Measurements from ENCODE around the gene BMP7. TPM values are rescaled to one million over a fixed set of nuclear protein-coding genes. Genes with fewer than 3 reads are reported as not detected.

Gene BMP7
- total RNA-seq, 2 donors from 2014 or later = not detected

DNA sequence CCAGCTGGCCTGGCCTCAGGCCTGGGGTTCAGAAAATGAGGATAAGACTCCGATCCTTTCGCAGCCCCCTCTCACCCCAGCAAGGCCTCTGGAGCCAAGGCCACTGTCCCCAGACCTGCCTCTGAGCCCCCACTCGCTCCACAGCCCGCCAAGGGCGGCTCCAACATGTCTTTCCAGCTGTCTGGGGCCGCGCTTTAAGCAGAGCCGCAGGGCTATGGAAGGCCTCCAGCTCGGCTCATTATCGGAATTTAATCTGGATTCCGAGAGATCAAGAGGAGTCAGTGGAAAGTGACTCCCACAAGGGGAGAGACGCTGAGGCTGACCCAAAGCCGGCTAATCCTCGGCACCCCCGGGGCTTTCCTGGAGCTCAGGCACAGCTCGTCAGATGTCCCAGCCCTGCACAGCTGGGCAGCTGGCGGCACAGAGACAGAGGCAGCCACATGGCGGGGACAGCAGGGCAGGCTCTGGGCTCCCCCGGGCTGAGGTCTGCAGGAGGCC is 41.8 kb downstream of the BMP7 start:
- Mint-ChIP-seq H3K36me3 (ENCODE audit: low read depth) (no peaks in the 10 kb centered on the region), H3K4me3 (no peak overlapping the region), H3K9me3 (no peaks in the 10 kb centered on the region), H3K27ac (no peak overlapping the region), H3K4me1 (no peaks in the 10 kb centered on the region), H3K27me3 (peaks cover 12% of the 10 kb centered on the region)
- no peak for ATAC-seq (replicated peaks)

DNA sequence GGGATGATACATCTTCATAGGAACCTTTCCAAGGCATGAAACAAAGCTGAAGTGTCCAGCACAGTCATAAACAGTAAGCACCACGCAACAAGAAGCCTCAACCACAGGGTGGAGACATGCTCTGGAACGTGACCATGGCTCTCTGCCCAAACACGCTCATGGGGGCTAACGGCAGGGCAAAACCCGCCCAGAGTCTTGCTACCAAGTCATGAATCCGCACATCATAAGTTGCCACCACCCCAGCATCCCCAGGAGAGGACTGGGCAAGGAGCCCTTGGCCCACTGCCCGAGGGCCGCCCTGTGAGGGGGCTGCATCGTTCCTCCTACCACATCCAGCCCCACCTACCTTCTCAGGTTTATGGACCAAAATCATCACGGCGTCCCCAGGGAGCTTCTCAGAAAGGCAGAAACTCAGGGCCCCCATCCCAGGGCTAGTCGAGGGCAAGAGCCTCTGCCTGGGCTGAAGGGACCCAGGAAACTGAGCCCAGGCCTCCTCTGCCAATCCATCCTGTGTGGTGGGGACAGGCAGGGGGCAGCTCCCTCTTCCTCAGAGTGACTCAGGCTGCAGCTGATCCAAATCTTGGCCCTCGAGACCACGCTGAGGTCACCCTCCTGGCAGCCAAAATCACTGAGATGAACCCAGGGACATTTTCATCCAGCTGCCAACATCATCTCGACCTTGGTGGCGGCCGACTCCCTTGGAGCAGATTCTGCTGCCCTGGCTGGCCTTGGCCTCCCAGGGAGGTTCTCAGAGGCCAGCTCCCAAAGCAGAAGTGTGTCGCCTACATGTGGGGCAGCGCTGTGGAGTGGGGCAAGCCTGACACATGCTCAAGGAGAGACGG is 42.6 kb downstream of the BMP7 start:
- ATAC-seq (replicated peaks) = no peak
- peaks cover 5% of the 10 kb centered on the region for H3K27me3 Mint-ChIP-seq
- H3K4me3 Mint-ChIP-seq = no peak overlapping the region
- no peaks in the 10 kb centered on the region for H3K36me3 Mint-ChIP-seq (ENCODE audit: low read depth)
- H3K9me3 Mint-ChIP-seq = no peaks in the 10 kb centered on the region
- H3K27ac Mint-ChIP-seq = no peak overlapping the region
- no peaks in the 10 kb centered on the region for H3K4me1 Mint-ChIP-seq

DNA sequence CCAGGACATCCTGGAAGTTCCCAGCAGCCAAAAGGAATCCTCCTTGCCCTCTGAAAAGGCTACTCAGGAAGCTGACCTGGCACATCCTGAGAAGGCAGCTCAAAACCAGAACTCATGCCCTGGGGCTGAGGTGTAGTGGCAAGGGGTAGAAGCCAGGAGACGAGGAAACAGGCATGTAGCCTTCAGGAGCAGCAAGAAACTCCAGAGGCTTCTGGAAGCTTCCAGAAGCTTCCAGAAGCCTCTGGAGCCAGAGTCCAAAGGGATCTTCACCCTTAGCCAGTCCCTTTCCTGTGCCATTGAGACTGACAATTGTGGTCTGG is 43.9 kb downstream of the BMP7 start:
- ATAC-seq (replicated peaks) = no peak
- no peak overlapping the region for H3K4me3 Mint-ChIP-seq
- no peaks in the 10 kb centered on the region for H3K36me3 Mint-ChIP-seq (ENCODE audit: low read depth)
- H3K9me3 Mint-ChIP-seq = no peaks in the 10 kb centered on the region
- H3K4me1 Mint-ChIP-seq = no peaks in the 10 kb centered on the region
- H3K27me3 Mint-ChIP-seq = peaks cover 5% of the 10 kb centered on the region
- no peak overlapping the region for H3K27ac Mint-ChIP-seq

DNA sequence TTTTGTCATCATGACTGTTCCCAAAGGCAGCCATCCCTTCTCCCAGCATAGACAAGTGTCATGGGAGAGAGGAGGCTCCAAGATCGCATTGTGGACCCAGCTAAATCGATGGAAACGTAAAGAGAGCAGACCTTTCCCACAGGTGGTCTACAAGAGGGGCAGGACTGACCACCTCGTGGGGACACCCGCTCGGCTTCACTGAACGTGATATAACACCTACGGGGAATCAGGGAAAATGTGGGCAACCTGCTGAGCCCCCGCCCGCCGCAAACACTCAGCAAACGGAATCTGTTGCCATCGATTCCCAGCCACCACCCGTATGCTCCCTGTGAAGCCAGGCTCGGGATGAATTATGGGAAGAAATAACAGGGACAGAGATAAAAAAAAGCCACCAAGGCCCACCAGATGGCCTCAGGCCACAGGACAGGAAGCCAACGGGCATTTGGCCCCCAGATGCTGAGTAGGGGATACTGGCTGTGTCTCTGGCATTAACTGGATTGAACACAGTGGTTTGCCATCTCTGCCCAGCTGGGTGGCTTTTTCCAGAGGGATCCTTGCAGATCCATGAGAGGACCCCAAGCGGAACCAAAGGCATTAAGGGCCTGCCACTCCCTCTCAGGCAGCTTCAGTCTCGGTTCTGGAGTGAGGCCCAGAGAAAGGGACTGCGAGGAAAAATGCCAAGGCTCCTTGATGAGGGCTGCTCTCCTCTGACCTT is 44.4 kb downstream of the BMP7 start:
- no peak for ATAC-seq (replicated peaks)
- peaks cover 5% of the 10 kb centered on the region for H3K27me3 Mint-ChIP-seq
- no peaks in the 10 kb centered on the region for H3K4me1 Mint-ChIP-seq
- no peak overlapping the region for H3K27ac Mint-ChIP-seq
- no peaks in the 10 kb centered on the region for H3K36me3 Mint-ChIP-seq (ENCODE audit: low read depth)
- no peak overlapping the region for H3K4me3 Mint-ChIP-seq
- H3K9me3 Mint-ChIP-seq = no peaks in the 10 kb centered on the region

DNA sequence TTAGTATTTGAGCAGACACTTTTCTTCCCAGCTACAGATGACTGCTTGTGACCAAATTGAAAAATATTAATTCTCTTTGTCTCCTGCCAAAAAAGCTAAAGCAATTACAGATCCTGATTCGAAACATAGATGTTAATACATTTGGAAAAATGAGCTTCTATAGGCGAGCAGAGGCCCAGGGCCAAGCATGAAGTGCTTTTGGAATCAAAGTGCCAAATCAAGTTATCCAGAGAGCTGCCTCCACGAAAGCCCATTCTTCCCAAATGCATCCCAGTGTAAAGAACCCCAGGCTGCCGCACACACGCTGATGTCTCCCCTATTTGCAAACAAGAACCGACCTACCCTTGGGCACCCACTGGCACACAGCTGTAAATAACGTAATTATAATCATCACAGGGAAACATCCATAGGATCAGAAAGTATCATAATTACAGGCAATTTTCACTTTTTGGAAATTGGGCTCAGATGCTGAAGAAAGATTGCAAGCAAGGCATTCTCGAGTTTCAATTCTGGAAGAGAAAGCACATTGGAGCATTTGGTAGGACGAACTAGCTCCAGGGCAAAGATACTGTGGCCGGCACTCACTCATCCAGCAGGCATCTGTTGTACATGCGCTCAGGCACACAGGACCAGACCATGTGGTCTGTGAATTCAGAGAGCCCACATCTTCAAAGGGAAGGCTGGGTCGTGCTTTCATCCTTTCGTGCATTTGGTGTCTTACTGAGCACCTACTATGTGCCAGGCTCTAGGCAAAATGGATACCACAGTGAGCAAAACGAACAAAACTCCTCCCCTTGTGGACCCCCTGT is 45.9 kb downstream of the BMP7 start:
- no peaks in the 10 kb centered on the region for H3K36me3 Mint-ChIP-seq (ENCODE audit: low read depth)
- H3K27ac Mint-ChIP-seq = no peak overlapping the region
- no peaks in the 10 kb centered on the region for H3K9me3 Mint-ChIP-seq
- H3K27me3 Mint-ChIP-seq = peaks cover 5% of the 10 kb centered on the region
- no peaks in the 10 kb centered on the region for H3K4me1 Mint-ChIP-seq
- ATAC-seq (replicated peaks) = no peak
- H3K4me3 Mint-ChIP-seq = no peak overlapping the region

DNA sequence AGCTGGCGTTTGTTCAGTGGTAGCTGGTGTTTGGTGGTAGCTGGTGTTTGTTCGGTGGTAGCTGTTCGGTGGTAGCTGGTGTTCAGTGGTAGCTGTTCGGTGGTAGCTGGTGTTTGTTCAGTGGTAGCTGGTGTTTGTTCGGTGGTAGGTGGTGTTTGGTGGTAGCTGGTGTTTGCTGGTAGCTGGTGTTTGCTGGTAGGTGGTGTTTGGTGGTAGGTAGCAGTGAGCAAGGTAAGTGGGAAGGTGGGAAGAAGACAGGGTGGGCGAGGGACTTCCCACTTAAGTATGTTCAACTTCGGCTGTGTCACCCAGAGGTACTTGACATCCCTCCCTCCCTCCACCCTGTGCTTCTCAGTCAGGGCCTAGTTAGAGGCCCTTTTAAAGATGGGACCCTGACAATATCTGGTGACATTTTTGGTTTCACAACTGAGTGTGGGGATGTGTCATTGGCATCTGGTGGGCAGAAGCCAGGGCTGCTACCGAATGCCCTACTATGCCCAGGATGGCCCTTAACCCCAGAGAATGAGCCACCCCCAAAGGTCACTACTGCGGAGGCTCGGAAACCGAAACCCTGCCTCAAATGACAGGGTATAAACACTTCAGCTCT is 47.3 kb downstream of the BMP7 start:
- Mint-ChIP-seq H3K4me1 (no peaks in the 10 kb centered on the region), H3K27me3 (peaks cover 8% of the 10 kb centered on the region), H3K4me3 (no peak overlapping the region), H3K27ac (no peak overlapping the region), H3K36me3 (ENCODE audit: low read depth) (no peaks in the 10 kb centered on the region), H3K9me3 (no peaks in the 10 kb centered on the region)
- ATAC-seq (replicated peaks) = no peak

DNA sequence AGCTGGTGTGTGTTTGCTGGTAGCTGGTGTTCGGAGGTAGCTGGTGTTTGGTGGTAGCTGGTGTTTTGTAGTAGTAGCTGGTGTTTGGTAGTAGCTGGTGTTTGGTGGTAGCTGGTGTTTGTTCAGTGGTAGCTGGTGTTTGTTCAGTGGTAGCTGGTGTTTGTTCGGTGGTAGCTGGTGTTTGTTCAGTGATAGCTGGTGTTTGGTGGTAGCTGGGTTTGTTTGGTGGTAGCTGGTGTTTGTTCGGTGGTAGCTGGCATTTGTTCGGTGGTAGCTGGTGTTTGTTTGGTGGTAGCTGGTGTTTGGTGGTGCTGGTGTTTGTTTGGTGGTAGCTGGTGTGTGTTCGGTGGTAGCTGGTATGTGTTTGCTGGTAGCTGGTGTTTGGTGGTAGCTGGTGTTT is 48.0 kb downstream of the BMP7 start:
- ATAC-seq (replicated peaks) = no peak
- Mint-ChIP-seq H3K4me1 (no peaks in the 10 kb centered on the region), H3K27ac (no peak overlapping the region), H3K27me3 (peaks cover 6% of the 10 kb centered on the region), H3K4me3 (no peak overlapping the region), H3K36me3 (ENCODE audit: low read depth) (no peaks in the 10 kb centered on the region), H3K9me3 (no peaks in the 10 kb centered on the region)

DNA sequence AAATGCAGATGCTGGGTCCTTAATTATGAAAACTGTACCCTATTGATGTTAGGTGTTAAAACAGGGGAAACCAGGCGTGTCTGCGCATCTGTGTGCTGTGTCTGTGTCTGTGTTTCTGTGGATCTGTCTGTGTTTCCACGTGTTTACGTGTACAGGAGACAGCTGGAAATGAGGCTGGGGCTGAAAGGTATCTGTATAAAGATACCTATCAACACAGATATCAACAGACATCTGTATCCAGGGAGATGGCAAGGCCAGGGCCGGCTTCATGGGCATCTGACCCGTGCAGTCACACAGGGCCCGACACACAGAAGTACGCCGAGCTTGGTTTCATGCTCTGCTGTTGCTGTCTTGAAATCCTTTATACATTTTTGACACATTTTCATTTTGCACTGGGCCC is 48.6 kb downstream of the BMP7 start:
- Mint-ChIP-seq H3K9me3 (no peaks in the 10 kb centered on the region), H3K27me3 (peaks cover 6% of the 10 kb centered on the region), H3K36me3 (ENCODE audit: low read depth) (no peaks in the 10 kb centered on the region), H3K4me3 (no peak overlapping the region), H3K27ac (no peak overlapping the region), H3K4me1 (no peaks in the 10 kb centered on the region)
- no peak for ATAC-seq (replicated peaks)

DNA sequence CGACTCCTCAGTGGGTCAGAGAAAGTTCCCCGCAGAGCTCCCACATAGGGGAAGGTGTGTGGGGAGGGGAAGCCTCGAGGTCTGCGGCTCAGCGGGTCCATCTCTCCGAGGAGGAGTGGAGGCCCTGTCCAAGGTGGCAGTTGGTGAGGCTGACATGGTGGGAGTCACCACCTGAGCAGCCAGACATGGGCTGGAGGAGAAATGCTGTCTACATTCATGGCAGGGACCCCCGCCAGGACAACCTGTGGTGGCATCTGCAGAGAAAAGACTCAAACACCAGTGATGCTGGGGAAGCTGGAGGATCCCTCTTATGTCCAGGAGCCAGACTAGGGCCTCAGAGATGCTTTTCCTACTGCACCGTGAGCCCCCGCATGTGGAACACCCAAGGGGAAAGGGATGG is 49.8 kb downstream of the BMP7 start:
- no peak for ATAC-seq (replicated peaks)

DNA sequence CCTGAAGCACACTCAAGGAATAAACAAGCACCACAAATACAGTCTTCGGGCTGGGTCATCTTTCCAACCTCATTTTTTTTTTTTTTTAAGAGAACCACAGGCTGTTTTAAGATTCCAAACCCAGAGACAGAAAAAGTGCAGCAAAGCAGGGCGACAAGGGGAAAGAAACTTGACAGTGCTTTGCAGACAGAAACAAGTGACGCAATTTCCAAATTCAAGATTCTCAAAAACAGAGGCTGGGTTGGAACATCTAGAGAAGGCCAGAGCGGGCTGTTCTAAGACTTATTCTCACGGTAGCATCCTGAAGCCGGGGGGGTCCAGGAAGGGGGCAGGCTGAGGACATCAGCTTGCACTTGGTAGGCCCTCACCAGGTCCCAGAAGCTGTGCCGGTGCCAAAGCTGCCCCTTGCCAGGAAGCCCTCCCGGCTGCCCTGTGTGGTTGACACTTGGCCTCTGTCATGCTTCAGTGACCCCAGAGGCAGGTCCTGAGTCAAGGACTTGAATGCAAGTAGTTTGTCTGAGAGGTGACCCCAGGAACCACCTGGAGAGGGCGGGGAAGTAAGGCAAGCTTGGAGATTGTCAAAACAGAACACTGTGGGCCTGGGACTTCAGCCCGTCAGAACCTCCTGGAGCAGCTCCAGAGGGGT is 50.5 kb downstream of the BMP7 start:
- Mint-ChIP-seq H3K27me3 (peaks cover 9% of the 10 kb centered on the region), H3K36me3 (ENCODE audit: low read depth) (no peaks in the 10 kb centered on the region), H3K9me3 (no peaks in the 10 kb centered on the region), H3K4me3 (no peak overlapping the region), H3K4me1 (no peaks in the 10 kb centered on the region), H3K27ac (no peak overlapping the region)
- no peak for ATAC-seq (replicated peaks)

More for the DNA sequence above, 49.8 kb downstream of the BMP7 start:
- Mint-ChIP-seq H3K27ac (no peak overlapping the region), H3K27me3 (peaks cover 9% of the 10 kb centered on the region), H3K9me3 (no peaks in the 10 kb centered on the region), H3K4me1 (no peaks in the 10 kb centered on the region), H3K36me3 (ENCODE audit: low read depth) (no peaks in the 10 kb centered on the region), H3K4me3 (no peak overlapping the region)

DNA sequence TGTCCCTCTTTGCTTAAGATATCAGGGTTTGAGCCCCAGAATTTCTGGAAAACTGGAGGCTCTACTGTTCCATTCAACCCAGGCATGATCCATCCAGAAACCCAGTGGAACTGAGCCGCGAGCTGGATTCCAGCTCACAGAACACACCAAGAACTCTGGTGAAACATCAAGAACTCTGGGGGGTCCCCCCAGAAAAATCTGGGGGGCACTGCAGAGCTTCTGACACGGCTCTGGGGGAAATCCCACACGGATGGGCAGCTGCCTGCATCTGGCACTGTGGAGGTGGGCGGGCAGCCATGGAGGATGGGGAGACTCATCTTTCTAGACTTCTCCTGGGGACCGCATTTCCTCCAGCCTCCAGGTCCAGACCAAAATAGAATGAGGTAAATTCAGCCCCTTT is 51.0 kb downstream of the BMP7 start:
- Mint-ChIP-seq H3K27ac (no peak overlapping the region), H3K27me3 (peaks cover 9% of the 10 kb centered on the region), H3K4me1 (no peaks in the 10 kb centered on the region), H3K4me3 (no peak overlapping the region), H3K9me3 (no peaks in the 10 kb centered on the region), H3K36me3 (ENCODE audit: low read depth) (no peaks in the 10 kb centered on the region)
- no peak for ATAC-seq (replicated peaks)

DNA sequence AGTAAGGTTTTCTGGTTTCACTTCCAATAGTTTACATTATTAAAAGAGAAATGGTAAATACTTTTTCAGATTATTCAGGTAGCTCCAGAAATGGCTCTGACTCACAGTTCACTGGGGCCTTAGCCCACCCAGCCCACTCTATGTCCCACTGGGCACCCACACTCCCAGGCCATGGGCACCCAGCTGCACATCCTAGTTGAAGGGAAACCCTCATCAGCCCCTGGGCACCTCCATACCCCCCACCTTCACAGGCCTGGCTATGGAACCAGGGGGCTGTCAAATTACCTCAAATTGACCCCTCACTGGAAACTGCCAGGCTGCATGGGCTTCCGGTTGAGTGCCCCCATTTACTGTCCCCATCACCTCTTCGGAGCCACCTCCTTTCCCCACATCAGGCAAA is 51.5 kb downstream of the BMP7 start:
- Mint-ChIP-seq H3K9me3 (no peaks in the 10 kb centered on the region), H3K4me3 (no peak overlapping the region), H3K27ac (no peak overlapping the region), H3K36me3 (ENCODE audit: low read depth) (no peaks in the 10 kb centered on the region), H3K27me3 (peaks cover 13% of the 10 kb centered on the region), H3K4me1 (no peaks in the 10 kb centered on the region)
- ATAC-seq (replicated peaks) = no peak

DNA sequence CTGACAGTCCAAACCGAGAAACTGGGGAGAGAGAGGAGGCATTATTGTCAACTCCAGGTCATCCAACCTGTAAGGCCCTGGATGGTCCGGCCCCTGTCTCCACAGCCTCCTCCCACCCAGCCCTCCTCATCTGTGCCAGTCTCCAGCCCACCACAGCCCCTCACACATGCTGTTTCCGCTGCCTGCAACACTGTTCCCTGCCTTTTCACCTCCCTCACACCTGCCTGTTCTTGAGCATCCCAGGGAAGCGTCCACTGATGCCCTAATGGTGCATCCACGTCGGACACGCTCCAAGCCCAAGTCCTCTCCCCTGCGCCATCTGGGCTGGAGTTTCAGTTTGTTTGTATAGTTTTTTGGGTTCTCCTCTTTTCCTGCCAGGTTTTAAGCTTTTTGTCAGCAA is 52.0 kb downstream of the BMP7 start:
- no peaks in the 10 kb centered on the region for H3K4me1 Mint-ChIP-seq
- no peaks in the 10 kb centered on the region for H3K9me3 Mint-ChIP-seq
- H3K27me3 Mint-ChIP-seq = peaks cover 14% of the 10 kb centered on the region
- no peaks in the 10 kb centered on the region for H3K36me3 Mint-ChIP-seq (ENCODE audit: low read depth)
- no peak overlapping the region for H3K27ac Mint-ChIP-seq
- no peak for ATAC-seq (replicated peaks)
- no peak overlapping the region for H3K4me3 Mint-ChIP-seq

DNA sequence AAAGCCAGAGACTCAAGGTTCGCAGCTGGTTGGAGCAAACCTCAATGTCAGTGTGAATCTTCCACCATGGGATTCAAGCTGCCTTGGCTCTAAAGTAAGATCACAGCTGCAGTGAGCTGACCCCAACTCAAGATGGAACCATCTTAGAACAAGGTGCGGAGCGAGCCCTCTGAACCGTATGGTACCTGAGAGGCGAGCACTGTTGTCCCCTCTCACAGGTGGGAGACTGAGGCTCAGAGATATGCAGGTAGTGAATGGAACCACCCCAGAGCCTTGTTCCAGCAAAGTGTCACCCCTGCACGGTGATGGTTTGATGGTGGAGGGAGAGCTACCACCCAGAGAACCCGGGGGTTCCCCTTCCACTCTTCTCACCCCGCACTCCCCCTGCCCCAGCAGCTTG is 52.5 kb downstream of the BMP7 start:
- no peak overlapping the region for H3K4me3 Mint-ChIP-seq
- ATAC-seq (replicated peaks) = no peak
- H3K9me3 Mint-ChIP-seq = no peaks in the 10 kb centered on the region
- H3K27ac Mint-ChIP-seq = no peak overlapping the region
- H3K27me3 Mint-ChIP-seq = peaks cover 14% of the 10 kb centered on the region
- H3K36me3 Mint-ChIP-seq (ENCODE audit: low read depth) = no peaks in the 10 kb centered on the region
- no peaks in the 10 kb centered on the region for H3K4me1 Mint-ChIP-seq
